B cell (primary cell): ENCODE data around the gene SLC8A3.

Experiments used
- EZH2 ChIP-seq: IDR thresholded peaks from 2 replicates; pipeline ENCODE4 v1.6.1; 2012; ENCODE audit warnings: borderline replicate concordance, low read depth, mild to moderate bottlenecking, moderate library complexity, low read length; ENCODE audit not compliant: insufficient read depth, poor library complexity, severe bottlenecking
- TF ChIP-seq, protein P1 (sequence below): fragments of 200-600 bp; IDR thresholded peaks from one replicate; pipeline ENCODE4 v1.8.0; 2022; ENCODE audit warnings: antibody characterized with exemption, mild to moderate bottlenecking

- TF ChIP-seq, protein P1, sequence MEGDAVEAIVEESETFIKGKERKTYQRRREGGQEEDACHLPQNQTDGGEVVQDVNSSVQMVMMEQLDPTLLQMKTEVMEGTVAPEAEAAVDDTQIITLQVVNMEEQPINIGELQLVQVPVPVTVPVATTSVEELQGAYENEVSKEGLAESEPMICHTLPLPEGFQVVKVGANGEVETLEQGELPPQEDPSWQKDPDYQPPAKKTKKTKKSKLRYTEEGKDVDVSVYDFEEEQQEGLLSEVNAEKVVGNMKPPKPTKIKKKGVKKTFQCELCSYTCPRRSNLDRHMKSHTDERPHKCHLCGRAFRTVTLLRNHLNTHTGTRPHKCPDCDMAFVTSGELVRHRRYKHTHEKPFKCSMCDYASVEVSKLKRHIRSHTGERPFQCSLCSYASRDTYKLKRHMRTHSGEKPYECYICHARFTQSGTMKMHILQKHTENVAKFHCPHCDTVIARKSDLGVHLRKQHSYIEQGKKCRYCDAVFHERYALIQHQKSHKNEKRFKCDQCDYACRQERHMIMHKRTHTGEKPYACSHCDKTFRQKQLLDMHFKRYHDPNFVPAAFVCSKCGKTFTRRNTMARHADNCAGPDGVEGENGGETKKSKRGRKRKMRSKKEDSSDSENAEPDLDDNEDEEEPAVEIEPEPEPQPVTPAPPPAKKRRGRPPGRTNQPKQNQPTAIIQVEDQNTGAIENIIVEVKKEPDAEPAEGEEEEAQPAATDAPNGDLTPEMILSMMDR = no peak
- TF ChIP-seq EZH2 = no peak
Observed at GRCh38 chr14:69996216-69996615, 192.5 kb downstream of the SLC8A3 start.
